Left lung (tissue), 10 donors: Measurements from ENCODE around the gene COPZ1. TPM values are rescaled to one million over a fixed set of nuclear protein-coding genes. Genes with fewer than 3 reads are reported as not detected.

Source experiments
- ATAC-seq: fragments of 200-7000 bp; cut with Tn5 transposase; one replicate; pipeline ENCODE4 v1.9.1; 2020; ENCODE audit warnings: moderate library complexity
- DNase-seq, 4 donors: peaks; one replicate each; pipeline ENCODE4 v3.0.0-alpha.2; 2013 to 2020
- H3K27ac ChIP-seq, 2 donors: fragments of 200-600 bp; sonication (generic) in 1 of 2; one replicate each; pipeline versions ENCODE4 v1.5.0 to v1.8.0; 2020 to 2021
- H3K27me3 ChIP-seq, 2 donors: fragments of 200-600 bp; sonication (generic) in 1 of 2; one replicate each; pipeline versions ENCODE4 v1.5.0 to v1.8.0; 2020 to 2021
- H3K36me3 ChIP-seq, 2 donors: fragments of 200-600 bp; sonication (generic) in 1 of 2; one replicate each; pipeline versions ENCODE4 v1.5.0 to v1.8.0; 2020 to 2021
- H3K4me1 ChIP-seq, 2 donors: fragments of 200-600 bp; one replicate each; pipeline ENCODE4 v1.8.0; 2021
- H3K4me3 ChIP-seq, 2 donors: fragments of 200-600 bp; sonication (generic) in 1 of 2; one replicate each; pipeline versions ENCODE4 v1.5.0 to v1.8.0; 2020 to 2021; ENCODE audit warnings: mild to moderate bottlenecking in 1 of 2
- H3K9me3 ChIP-seq, 2 donors: fragments of 200-600 bp; sonication (generic) in 1 of 2; one replicate each; pipeline versions ENCODE4 v1.5.0 to v1.8.0; 2020 to 2021
- CTCF ChIP-seq, 2 donors: fragments of 200-600 bp; sonication (generic) in 1 of 2; IDR thresholded peaks; one replicate each; pipeline versions ENCODE4 v1.5.0 to v1.8.0; 2021; ENCODE audit warnings: antibody characterized with exemption in 2 of 2
- intact Hi-C, 2 donors: fragments of 100-400 bp; cut with DNase I; formaldehyde crosslinking; loops; one replicate each; pipeline versions ENCODE4 v1.11.2 to v1.14.2; 2022
- polyA plus RNA-seq, 6 donors: library from polyadenylated mRNA; unstranded; fragments of 120-200 nt; gene quantifications; one replicate each; pipeline ENCODE4 v1.2.1, GENCODE V29; 2013; ENCODE audit not compliant: insufficient read length in 6 of 6
- total RNA-seq, 2 donors: library from RNA; stranded (reverse); fragmentation: NEBNext Ultra II Directional; extraction: Animal tissue kit (Norgen Biotek cat#: 25700); gene quantifications; one replicate each; pipeline ENCODE4 v1.2.1, GENCODE V29; 2021
- donor health status: DM: no; HTN: yes; CAD: no.
- donor health status: DM: no; HTN: no; CAD: no.

COPZ1 gene
- total and polyA plus RNA-seq, 8 donors, result 157 to 232 (median 211) TPM

- Histone ChIP-seq H3K27me3 (no peaks in the 10 kb centered on the region), H3K4me1 (peaks cover 20 to 67% of the 10 kb centered on the region in 2 donors), H3K9me3 (no peaks in the 10 kb centered on the region), H3K27ac (peak overlapping the region; percentile 13 to 19), H3K36me3 (peaks cover 0 to 7% of the 10 kb centered on the region in 2 donors), H3K4me3 (no peak overlapping the region)
- intact Hi-C loops, result no loop called here
- ATAC-seq (no peak), DNase-seq (peak in 2 of 4 donors; percentile 73 to 89)
- no peak for TF ChIP-seq CTCF (IDR thresholded peaks at IDR 0.05)
Measured at GRCh38 chr12:54371328-54372112, 46.6 kb downstream of the COPZ1 start.

DNA sequence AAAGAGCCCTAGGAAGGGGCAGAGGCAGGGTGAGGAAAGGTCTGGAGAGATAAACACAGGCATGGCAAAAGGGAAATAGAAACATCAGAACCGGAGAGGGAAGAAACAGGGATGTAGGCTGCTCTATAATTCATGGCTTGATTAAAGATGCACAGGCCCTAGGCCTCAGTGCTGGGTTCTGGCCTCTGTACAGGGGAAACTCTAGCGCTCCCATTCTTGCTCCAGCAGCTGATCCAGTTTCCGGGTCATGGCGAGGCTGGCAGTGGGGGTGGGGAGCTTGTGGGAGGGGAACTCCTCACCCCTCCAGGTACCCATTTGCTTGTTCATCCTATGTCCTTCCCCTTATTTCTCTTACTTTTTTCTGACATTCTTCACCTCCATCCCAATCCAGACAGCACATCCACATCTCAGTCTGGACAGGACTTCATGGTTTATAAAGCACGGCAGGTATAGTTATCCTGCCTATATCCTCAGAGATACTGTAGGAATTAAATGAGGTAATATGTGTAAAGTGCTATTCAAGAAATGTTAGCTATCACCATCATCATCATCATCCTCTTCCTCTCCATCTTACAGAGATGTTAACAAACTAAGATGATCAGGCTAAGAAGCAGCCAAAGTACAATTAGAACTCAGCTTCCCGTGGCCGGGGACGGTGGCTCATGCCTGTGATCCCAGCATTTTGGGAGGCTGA is 47.3 kb downstream of the COPZ1 start:
- peaks cover 20 to 61% of the 10 kb centered on the region in 2 donors for H3K4me1 ChIP-seq
- no peak for ATAC-seq
- H3K27ac ChIP-seq, result peak overlapping the region in 1 of 2 donors; percentile 13
- peaks cover 0 to 7% of the 10 kb centered on the region in 2 donors for H3K36me3 ChIP-seq
- H3K27me3 ChIP-seq, result no peaks in the 10 kb centered on the region
- no peak for TF ChIP-seq CTCF (IDR thresholded peaks at IDR 0.05)
- DNase-seq, result no peak
- H3K9me3 ChIP-seq, result no peaks in the 10 kb centered on the region
- no peak overlapping the region for H3K4me3 ChIP-seq
- intact Hi-C loops, result no loop called here

DNA sequence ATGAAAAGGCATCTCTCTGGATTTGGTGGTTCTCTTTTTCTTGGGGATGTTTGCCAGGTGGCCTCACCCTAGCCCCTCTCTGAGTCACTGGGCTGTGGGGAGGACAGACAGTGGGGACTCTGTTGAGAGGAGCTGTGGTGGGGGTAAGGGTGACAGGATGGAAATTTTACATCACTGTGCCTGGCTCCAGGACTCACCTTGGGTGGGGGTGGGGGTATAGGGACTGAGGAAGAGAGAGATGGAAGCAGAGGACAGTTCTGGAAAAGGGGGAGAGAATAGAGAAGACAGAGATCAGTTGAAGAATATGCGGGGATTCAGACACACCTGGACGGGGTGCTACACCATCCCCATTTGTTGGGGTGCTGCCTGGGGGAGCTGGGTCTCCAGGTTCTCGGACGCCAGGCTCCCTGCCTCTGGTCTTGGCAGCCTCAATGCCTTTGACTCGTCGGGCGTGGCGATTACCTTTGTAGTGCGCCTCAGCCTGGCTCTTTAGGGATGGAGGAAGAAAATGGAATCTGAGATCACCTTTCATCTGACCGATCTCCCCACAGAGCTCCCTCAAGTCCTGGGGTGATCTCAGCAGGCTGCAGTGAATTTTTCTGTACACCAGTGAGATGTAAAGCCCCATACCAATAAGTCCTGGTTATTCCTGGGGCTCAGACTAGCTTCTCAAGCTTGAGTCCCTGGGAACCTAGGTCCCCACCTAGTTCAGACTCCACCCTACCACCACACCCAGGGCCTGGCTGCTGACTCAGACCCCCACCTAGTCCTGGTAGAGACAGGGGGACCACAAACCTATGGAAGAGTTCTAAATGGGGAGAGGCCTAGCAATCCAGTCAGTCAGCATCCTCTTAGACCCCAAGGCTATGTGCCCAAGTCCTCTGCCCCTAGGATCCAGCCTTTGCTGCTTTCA is 49.0 kb downstream of the COPZ1 start:
- no peak for ATAC-seq
- TF ChIP-seq CTCF (IDR thresholded peaks at IDR 0.05), result no peak
- Histone ChIP-seq H3K27ac (no peak overlapping the region), H3K4me3 (no peak overlapping the region), H3K4me1 (peaks cover 14 to 49% of the 10 kb centered on the region in 2 donors), H3K27me3 (no peaks in the 10 kb centered on the region), H3K36me3 (peaks cover 0 to 7% of the 10 kb centered on the region in 2 donors), H3K9me3 (no peaks in the 10 kb centered on the region)
- intact Hi-C loops, result no loop called here
- DNase-seq, result no peak

GRCh38 chr12:54374562-54375258 is 49.8 kb downstream of the COPZ1 start:
- DNase-seq (no peak), ATAC-seq (no peak)
- H3K27me3 ChIP-seq, result no peaks in the 10 kb centered on the region
- no peak overlapping the region for H3K27ac ChIP-seq
- peaks cover 14 to 49% of the 10 kb centered on the region in 2 donors for H3K4me1 ChIP-seq
- intact Hi-C loops, result no loop called here
- no peaks in the 10 kb centered on the region for H3K9me3 ChIP-seq
- no peak for TF ChIP-seq CTCF (IDR thresholded peaks at IDR 0.05)
- H3K4me3 ChIP-seq, result no peak overlapping the region
- H3K36me3 ChIP-seq, result peaks cover 0 to 7% of the 10 kb centered on the region in 2 donors
